Astrocyte of the spinal cord (primary cell): Measurements from ENCODE around the gene RAB17.
"Not testable (repeated sequence)": the region's sequence is repeated elsewhere in the genome, so short reads cannot be mapped to it uniquely, and the experiment has no call there.

ENCODE experiments used
- DNase-seq: peaks from one replicate; pipeline ENCODE4 v3.0.0; 2011; ENCODE audit warnings: low read depth, low spot score
- H3K4me3 ChIP-seq: 2 replicates; pipeline ENCODE4 v1.5.1; 2011; ENCODE audit warnings: low read depth, mild to moderate bottlenecking, low read length, moderate library complexity
- CTCF ChIP-seq: IDR thresholded peaks from 2 replicates; pipeline ENCODE4 v1.5.1; 2012; ENCODE audit warnings: low read depth, mild to moderate bottlenecking, low read length, inconsistent platforms
- in situ Hi-C: cut with HindIII; loops from 2 replicates; pipeline ENCODE4 v1.10.0; 2017; ENCODE audit warnings: low sequenced_read_pairs

The RAB17 gene

GRCh38 chr2:237597196-237598145 is 6.9 kb upstream of the RAB17 start:
- in situ Hi-C loops = no loop called here
- no peak overlapping the region for H3K4me3 ChIP-seq
- DNase-seq = no peak
- no peak for TF ChIP-seq CTCF

GRCh38 chr2:237596520-237597195 is 6.1 kb upstream of the RAB17 start:
- no peak overlapping the region for H3K4me3 ChIP-seq
- in situ Hi-C loops = no loop called here
- no peak for DNase-seq
- TF ChIP-seq CTCF = no peak

GRCh38 chr2:237595829-237596519 is 5.4 kb upstream of the RAB17 start:
- DNase-seq, H3K4me3 ChIP-seq, in situ Hi-C loops: not testable (repeated sequence)

- in situ Hi-C loops = no loop called here
- no peak overlapping the region for H3K4me3 ChIP-seq
- no peak for DNase-seq
- TF ChIP-seq CTCF = no peak
Measured at GRCh38 chr2:237594514-237594871, 4.0 kb upstream of the RAB17 start.

GRCh38 chr2:237593596-237594320 is 3.2 kb upstream of the RAB17 start:
- in situ Hi-C loops = no loop called here
- DNase-seq = no peak
- TF ChIP-seq CTCF = no peak
- no peak overlapping the region for H3K4me3 ChIP-seq

- in situ Hi-C loops = no loop called here
- H3K4me3 ChIP-seq = no peak overlapping the region
- TF ChIP-seq CTCF = no peak
- DNase-seq = no peak
Measured at GRCh38 chr2:237593036-237593435, 2.5 kb upstream of the RAB17 start.
